Stimulated activated naive CD4-positive, alpha-beta T cell (primary cell): ENCODE results near the gene ATF6.

Source experiments
- DNase-seq, 6 experiments: peaks; one replicate each; lab custom pipeline; 2025; lab: John Stamatoyannopoulos, UW

ATF6 gene

GRCh38 chr1:161899091-161899490, 133.0 kb downstream of the ATF6 start:
- no peak for DNase-seq

GRCh38 chr1:161900160-161900559, 134.0 kb downstream of the ATF6 start:
- DNase-seq, result no peak

- DNase-seq, result no peak
Observed at GRCh38 chr1:161902182-161902581, 136.1 kb downstream of the ATF6 start.

GRCh38 chr1:161905269-161905884, 139.3 kb downstream of the ATF6 start:
- DNase-seq, result peak in 2 of 6 experiments; percentile 16 to 32

- no peak for DNase-seq
Observed at GRCh38 chr1:161907265-161907664, 141.1 kb downstream of the ATF6 start.

- DNase-seq, result no peak
Observed at GRCh38 chr1:161908264-161908663, 142.1 kb downstream of the ATF6 start.

GRCh38 chr1:161910604-161911003, 144.5 kb downstream of the ATF6 start:
- DNase-seq, result no peak

- no peak for DNase-seq
Observed at GRCh38 chr1:161913482-161914140, 147.5 kb downstream of the ATF6 start.

- DNase-seq, result no peak
Observed at GRCh38 chr1:161914595-161914994, 148.5 kb downstream of the ATF6 start.

GRCh38 chr1:161915051-161915503, 149.0 kb downstream of the ATF6 start:
- no peak for DNase-seq

GRCh38 chr1:161915978-161916377, 149.9 kb downstream of the ATF6 start:
- no peak for DNase-seq

- peak in 1 of 6 experiments; percentile 33 for DNase-seq
Observed at GRCh38 chr1:161919229-161919628, 153.1 kb downstream of the ATF6 start.

GRCh38 chr1:161921491-161921890, 155.4 kb downstream of the ATF6 start:
- no peak for DNase-seq

- no peak for DNase-seq
Observed at GRCh38 chr1:161921990-161922389, 155.9 kb downstream of the ATF6 start.

- DNase-seq, result no peak
Observed at GRCh38 chr1:161928056-161928455, 161.9 kb downstream of the ATF6 start.

GRCh38 chr1:161929137-161929536, 163.0 kb downstream of the ATF6 start:
- DNase-seq, result no peak

GRCh38 chr1:161930064-161930463, 163.9 kb downstream of the ATF6 start:
- DNase-seq, result no peak

GRCh38 chr1:161932668-161933067, 166.5 kb downstream of the ATF6 start:
- DNase-seq, result no peak

- peak in 3 of 6 experiments; percentile 58 to 66 (median 65) for DNase-seq
Observed at GRCh38 chr1:161933592-161934588, 167.8 kb downstream of the ATF6 start.

- peak in 2 of 6 experiments; percentile 7 to 11 for DNase-seq
Observed at GRCh38 chr1:161935264-161935663, 169.1 kb downstream of the ATF6 start.

GRCh38 chr1:161936786-161937185, 170.7 kb downstream of the ATF6 start:
- DNase-seq, result no peak

GRCh38 chr1:161940866-161941591, 174.9 kb downstream of the ATF6 start:
- no peak for DNase-seq
